ENCODE results near the gene DACH1.

DACH1 gene

GRCh38 chr13:71774863-71775262 is 92.1 kb downstream of the DACH1 start:
- TF ChIP-seq ZC3H10 (CRISPR knock-in tag; IDR thresholded peaks at IDR 0.05) (no peak), CSRNP3 (CRISPR knock-in tag; IDR thresholded peaks at IDR 0.05) (no peak), BACH2 (CRISPR knock-in tag; IDR thresholded peaks at IDR 0.05; ENCODE audit: borderline replicate concordance) (no peak)
- no peak for ATAC-seq

- ATAC-seq: no peak
- TF ChIP-seq PPARA (CRISPR knock-in tag; IDR thresholded peaks at IDR 0.05; ENCODE audit: borderline replicate concordance): no peak
- TF ChIP-seq ZNF565 (CRISPR knock-in tag; conservative IDR thresholded peaks at IDR 0.05; ENCODE audit: low read depth): no peak
- TF ChIP-seq CSDC2 (CRISPR knock-in tag; IDR thresholded peaks at IDR 0.05): no peak
- no peak for TF ChIP-seq TSHZ2 (CRISPR knock-in tag; IDR thresholded peaks at IDR 0.05)
- TF ChIP-seq GLIS3 (CRISPR knock-in tag; IDR thresholded peaks at IDR 0.05): no peak
- no peak for TF ChIP-seq CSRNP3 (CRISPR knock-in tag; IDR thresholded peaks at IDR 0.05)
- TF ChIP-seq OSR1 (CRISPR knock-in tag; IDR thresholded peaks at IDR 0.05): no peak
- TF ChIP-seq CREB5 (CRISPR knock-in tag; IDR thresholded peaks at IDR 0.05; ENCODE audit: low read depth): no peak
- TF ChIP-seq POU6F1 (CRISPR knock-in tag; IDR thresholded peaks at IDR 0.05; ENCODE audit: borderline replicate concordance, low read depth): no peak
- TF ChIP-seq ZFP3 (CRISPR knock-in tag; IDR thresholded peaks at IDR 0.05): no peak
- no peak for TF ChIP-seq TOX (CRISPR knock-in tag; IDR thresholded peaks at IDR 0.05; ENCODE audit: borderline replicate concordance)
- no peak for TF ChIP-seq BACH2 (CRISPR knock-in tag; IDR thresholded peaks at IDR 0.05; ENCODE audit: borderline replicate concordance)
- TF ChIP-seq RARB (CRISPR knock-in tag; IDR thresholded peaks at IDR 0.05): no peak
- TF ChIP-seq ISL1 (CRISPR knock-in tag; IDR thresholded peaks at IDR 0.05): no peak
- no peak for TF ChIP-seq ARNTL (CRISPR knock-in tag; IDR thresholded peaks at IDR 0.05; ENCODE audit: borderline replicate concordance, low read depth)
- no peak for TF ChIP-seq TCF4 (CRISPR knock-in tag; IDR thresholded peaks at IDR 0.05; ENCODE audit: borderline replicate concordance)
- no peak for TF ChIP-seq ZNF70 (CRISPR knock-in tag; IDR thresholded peaks at IDR 0.05)
- TF ChIP-seq ESRRG (CRISPR knock-in tag; IDR thresholded peaks at IDR 0.05): no peak
These were observed 93.5 kb downstream of the DACH1 start for GRCh38 chr13:71773531-71773930.

GRCh38 chr13:71772361-71772760 is 94.6 kb downstream of the DACH1 start:
- TF ChIP-seq TCF4 (CRISPR knock-in tag; IDR thresholded peaks at IDR 0.05; ENCODE audit: borderline replicate concordance) (no peak), SNAI2 (CRISPR knock-in tag; IDR thresholded peaks at IDR 0.05) (no peak), CSDC2 (CRISPR knock-in tag; IDR thresholded peaks at IDR 0.05) (no peak), GLIS3 (CRISPR knock-in tag; IDR thresholded peaks at IDR 0.05) (no peak), ISL1 (CRISPR knock-in tag; IDR thresholded peaks at IDR 0.05) (no peak), CREB5 (CRISPR knock-in tag; IDR thresholded peaks at IDR 0.05; ENCODE audit: low read depth) (no peak), RARB (CRISPR knock-in tag; IDR thresholded peaks at IDR 0.05) (no peak)
- ATAC-seq: no peak

All from SK-N-SH treated with all-trans-retinoic acid at 6 μM for 48 hours (cell line).